HG03039 (cell line): ENCODE results near the gene POU4F3.

Experiments
- ATAC-seq: cut with Tn5 transposase; IDR thresholded peaks from one replicate; pipeline ENCODE4 v1.9.1; 2021; ENCODE audit warnings: mild to moderate bottlenecking, moderate library complexity; ENCODE audit not compliant: unreplicated experiment

The POU4F3 gene

DNA sequence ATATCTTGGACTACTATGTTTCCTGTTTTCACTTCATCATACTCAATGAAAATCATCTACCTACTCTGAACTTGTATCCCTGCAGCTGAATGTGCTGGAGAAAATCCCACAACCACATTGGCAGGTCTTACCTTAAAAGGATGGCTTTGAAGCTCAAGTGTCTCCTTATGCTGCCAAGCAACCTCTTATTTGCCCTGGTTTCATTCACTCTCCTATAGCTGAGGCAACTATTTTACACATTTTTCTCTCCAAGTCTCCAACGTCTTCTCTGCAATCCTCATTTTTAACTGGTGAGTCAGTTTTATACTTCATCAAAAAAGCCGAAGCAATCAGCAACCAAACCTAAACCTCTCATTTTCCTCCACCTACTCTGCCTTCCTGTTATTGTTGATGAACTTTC is 49.7 kb downstream of the POU4F3 start:
- ATAC-seq: no peak

DNA sequence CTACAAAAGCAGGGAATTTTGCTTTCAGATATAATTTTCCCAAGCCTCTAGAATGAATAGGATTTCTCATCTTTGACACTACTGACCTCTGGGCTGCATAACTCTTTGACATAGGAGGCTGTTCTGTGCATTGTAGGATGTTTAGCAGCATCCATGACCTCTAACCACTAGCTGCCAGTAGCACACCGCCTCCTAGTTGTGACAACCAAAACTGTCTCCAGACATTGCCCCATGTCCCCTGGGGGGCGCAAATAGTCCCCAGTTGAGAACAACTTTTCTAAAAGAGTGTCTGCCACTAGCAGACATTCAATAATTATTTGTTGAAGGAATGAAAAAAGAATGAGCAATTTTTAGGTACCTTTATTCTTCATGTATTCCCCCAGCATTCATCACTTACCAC is 51.8 kb downstream of the POU4F3 start:
- no peak for ATAC-seq
